HFFc6 (cell line): Measurements from ENCODE around the gene CCNY. TPM values are rescaled to one million over a fixed set of nuclear protein-coding genes. Genes with fewer than 3 reads are reported as not detected.

Experiments
- DNase-seq: peaks from one replicate; pipeline ENCODE4 v3.0.0-alpha.2; 2018
- H3K27ac Mint-ChIP-seq: 2 replicates; pipeline ENCODE4 v1.8.0; 2020; ENCODE audit warnings: mild to moderate bottlenecking, mixed read lengths
- H3K27me3 Mint-ChIP-seq: 2 replicates; pipeline ENCODE4 v1.8.0; 2021; ENCODE audit warnings: mild to moderate bottlenecking, moderate library complexity, mixed read lengths; ENCODE audit not compliant: insufficient read depth
- H3K36me3 Mint-ChIP-seq: 2 replicates; pipeline ENCODE4 v1.8.0; 2021; ENCODE audit warnings: low read depth, mixed read lengths
- H3K4me1 Mint-ChIP-seq: 2 replicates; pipeline ENCODE4 v1.8.0; 2020; ENCODE audit warnings: low read depth, mixed read lengths
- H3K4me3 Mint-ChIP-seq: 2 replicates; pipeline ENCODE4 v1.8.0; 2020; ENCODE audit warnings: mild to moderate bottlenecking, moderate library complexity, mixed read lengths
- H3K9me3 Mint-ChIP-seq: 2 replicates; pipeline ENCODE4 v1.8.0; 2020; ENCODE audit warnings: mild to moderate bottlenecking, mixed read lengths
- total RNA-seq, 6 experiments: library from RNA; stranded (reverse); fragmentation: NEBNext Ultra II Directional; extraction: Animal tissue kit (Norgen Biotek cat#: 25700); gene quantifications; 2 replicates in 1 of 6; 3 replicates in 5 of 6; pipeline ENCODE4 v1.2.3, GENCODE V29; 2021
- TF ChIP-seq, protein P1 (sequence below): fragments of 200-600 bp; sonication (generic); IDR thresholded peaks from 2 replicates; pipeline ENCODE4 v1.5.0; 2021; ENCODE audit warnings: antibody characterized with exemption, mild to moderate bottlenecking

The CCNY gene
- total RNA-seq, 6 experiments from 2014 or later, result 60.0 to 76.6 (median 69.9) TPM

DNA sequence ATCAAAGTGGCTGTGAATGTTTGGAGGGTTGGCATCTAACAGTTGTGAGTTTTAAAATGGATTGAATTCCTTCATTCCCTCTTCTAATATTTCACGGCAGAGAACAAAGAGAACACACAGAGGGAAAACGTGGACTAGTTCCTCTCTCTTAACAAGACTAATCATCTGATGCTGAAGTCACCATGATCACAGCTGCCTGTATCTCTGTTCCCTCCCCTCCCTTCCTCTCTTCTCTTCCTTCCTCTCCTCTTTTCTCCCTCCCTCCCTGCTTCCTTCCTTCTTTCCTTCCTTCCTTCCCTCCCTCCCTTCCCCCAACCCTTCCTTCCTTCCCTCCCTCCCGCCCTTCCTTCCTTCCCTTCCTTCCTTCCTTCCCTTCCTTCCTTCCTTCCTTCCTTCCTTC is 258.8 kb downstream of the CCNY start:
- Mint-ChIP-seq H3K36me3 (no peaks in the 10 kb centered on the region; the same call in 1 of the 2 replicates), H3K27me3 (peaks cover 44% of the 10 kb centered on the region), H3K27ac (no peak overlapping the region), H3K9me3 (no peaks in the 10 kb centered on the region), H3K4me3 (no peak overlapping the region), H3K4me1 (no peaks in the 10 kb centered on the region)
- no peak for DNase-seq
- TF ChIP-seq, protein P1, sequence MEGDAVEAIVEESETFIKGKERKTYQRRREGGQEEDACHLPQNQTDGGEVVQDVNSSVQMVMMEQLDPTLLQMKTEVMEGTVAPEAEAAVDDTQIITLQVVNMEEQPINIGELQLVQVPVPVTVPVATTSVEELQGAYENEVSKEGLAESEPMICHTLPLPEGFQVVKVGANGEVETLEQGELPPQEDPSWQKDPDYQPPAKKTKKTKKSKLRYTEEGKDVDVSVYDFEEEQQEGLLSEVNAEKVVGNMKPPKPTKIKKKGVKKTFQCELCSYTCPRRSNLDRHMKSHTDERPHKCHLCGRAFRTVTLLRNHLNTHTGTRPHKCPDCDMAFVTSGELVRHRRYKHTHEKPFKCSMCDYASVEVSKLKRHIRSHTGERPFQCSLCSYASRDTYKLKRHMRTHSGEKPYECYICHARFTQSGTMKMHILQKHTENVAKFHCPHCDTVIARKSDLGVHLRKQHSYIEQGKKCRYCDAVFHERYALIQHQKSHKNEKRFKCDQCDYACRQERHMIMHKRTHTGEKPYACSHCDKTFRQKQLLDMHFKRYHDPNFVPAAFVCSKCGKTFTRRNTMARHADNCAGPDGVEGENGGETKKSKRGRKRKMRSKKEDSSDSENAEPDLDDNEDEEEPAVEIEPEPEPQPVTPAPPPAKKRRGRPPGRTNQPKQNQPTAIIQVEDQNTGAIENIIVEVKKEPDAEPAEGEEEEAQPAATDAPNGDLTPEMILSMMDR, result no peak

DNA sequence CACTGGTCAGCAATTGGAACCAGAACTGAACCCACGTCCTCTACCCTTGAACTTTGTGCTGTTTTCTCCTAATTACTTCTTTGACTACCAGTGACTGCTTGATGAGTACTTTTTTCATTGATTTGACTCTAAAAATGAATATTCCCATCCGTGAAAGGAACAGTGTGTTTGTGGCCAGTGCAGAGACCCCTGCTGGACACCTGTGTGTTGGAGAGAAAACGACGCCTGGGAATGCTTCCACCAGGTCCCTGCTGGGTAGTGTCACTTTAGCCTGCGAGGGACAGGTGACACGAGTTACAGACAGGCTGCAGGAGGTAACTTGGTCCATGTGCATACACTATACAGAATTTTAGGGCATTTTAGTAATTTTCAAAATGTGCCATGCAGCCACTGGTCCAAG is 262.1 kb downstream of the CCNY start:
- no peak overlapping the region for H3K4me3 Mint-ChIP-seq
- DNase-seq, result no peak
- TF ChIP-seq, protein P1, result peak; percentile 67
- H3K36me3 Mint-ChIP-seq, result no peaks in the 10 kb centered on the region
- peaks cover 53% of the 10 kb centered on the region for H3K27me3 Mint-ChIP-seq
- H3K9me3 Mint-ChIP-seq, result no peaks in the 10 kb centered on the region
- no peaks in the 10 kb centered on the region for H3K4me1 Mint-ChIP-seq
- no peak overlapping the region for H3K27ac Mint-ChIP-seq

DNA sequence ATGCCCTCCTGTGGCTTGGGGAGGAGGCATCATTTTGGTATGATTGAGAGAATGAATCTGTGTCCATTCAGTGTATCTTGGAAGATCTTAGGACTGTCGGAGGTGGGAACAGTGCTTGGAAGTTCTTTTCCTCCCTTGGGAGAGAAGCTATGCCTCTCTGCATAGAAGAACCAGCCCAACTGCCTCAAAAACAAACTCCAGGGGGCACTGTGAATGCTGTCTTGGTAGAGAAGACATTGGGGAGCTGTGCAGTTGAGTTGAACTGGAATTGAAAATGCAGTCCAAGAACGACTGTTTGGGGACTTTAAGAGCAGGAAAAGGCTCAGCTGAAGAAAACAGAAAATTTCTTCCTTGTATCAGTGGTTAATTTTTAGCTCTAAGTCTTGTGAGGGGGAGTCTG is 263.9 kb downstream of the CCNY start:
- no peak overlapping the region for H3K27ac Mint-ChIP-seq
- TF ChIP-seq, protein P1, result peak; percentile 44; the same call in 1 of the 2 replicates
- H3K4me1 Mint-ChIP-seq, result no peaks in the 10 kb centered on the region
- no peak for DNase-seq
- no peaks in the 10 kb centered on the region for H3K36me3 Mint-ChIP-seq
- H3K27me3 Mint-ChIP-seq, result peaks cover 58% of the 10 kb centered on the region
- no peak overlapping the region for H3K4me3 Mint-ChIP-seq
- no peaks in the 10 kb centered on the region for H3K9me3 Mint-ChIP-seq

DNA sequence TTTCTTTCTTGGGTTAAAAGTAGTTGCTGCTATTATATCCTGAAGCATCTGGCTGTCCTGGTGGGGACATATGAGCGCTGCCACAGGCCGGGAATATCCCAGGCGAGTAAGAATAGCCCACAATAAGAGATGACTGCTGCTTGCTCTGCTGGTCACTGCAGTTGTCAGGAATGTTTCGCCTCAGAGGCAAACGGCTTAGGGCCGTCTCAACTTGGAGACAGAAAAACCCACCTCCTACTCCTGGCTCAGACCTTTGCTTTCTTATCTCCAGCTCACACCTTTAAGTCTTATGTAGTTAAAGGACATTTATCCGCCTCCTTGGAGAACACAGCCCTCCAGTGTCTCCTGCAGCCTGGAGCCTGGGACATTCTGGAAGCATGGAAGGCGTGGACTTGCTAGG is 268.9 kb downstream of the CCNY start, which contains the start of gene GJD4:
GJD4 (plus strand) TSS at position 151 of the 400 bp plus-strand sequence; CDS start at position 378, 227 bp downstream.
- no peak within 1 kb of the TSS for H3K4me3 Mint-ChIP-seq
- H3K27ac Mint-ChIP-seq, result no peak within 1 kb of the TSS
- H3K9me3 Mint-ChIP-seq, result no peaks in the 10 kb centered on the region; the same call in 1 of the 2 replicates
- peaks cover 53% of the 10 kb centered on the region for H3K27me3 Mint-ChIP-seq
- DNase-seq, result no peak
- no peaks in the 10 kb centered on the region; the same call in 1 of the 2 replicates for H3K36me3 Mint-ChIP-seq
- TF ChIP-seq, protein P1, result no peak
- peaks cover 5% of the 10 kb centered on the region; the same call in 1 of the 2 replicates for H3K4me1 Mint-ChIP-seq

DNA sequence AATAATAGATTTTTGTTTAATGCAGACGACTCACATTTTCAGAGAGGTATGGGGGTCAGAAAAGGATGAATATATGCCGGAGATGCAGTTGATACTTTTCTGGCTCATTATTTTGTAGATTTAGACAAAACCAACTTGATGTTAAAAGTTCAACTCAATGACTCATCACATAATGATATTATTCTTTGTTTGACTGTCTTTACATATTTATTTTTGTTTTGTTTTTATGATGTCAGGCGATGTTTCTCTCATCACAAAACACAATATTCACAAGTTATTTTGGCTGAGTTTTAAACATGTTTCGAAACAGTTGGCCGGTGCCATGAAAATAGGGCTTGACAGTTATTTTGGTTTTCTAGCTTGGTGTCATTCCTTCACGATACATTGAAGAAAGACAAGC is 270.1 kb downstream of the CCNY start:
- Mint-ChIP-seq H3K27me3 (peaks cover 49% of the 10 kb centered on the region), H3K27ac (no peak overlapping the region)
- no peak for DNase-seq

More for the DNA sequence above, 270.1 kb downstream of the CCNY start:
- Mint-ChIP-seq H3K36me3 (no peaks in the 10 kb centered on the region; the same call in 1 of the 2 replicates), H3K4me3 (no peak overlapping the region), H3K4me1 (peaks cover 5% of the 10 kb centered on the region; the same call in 1 of the 2 replicates), H3K9me3 (no peaks in the 10 kb centered on the region; the same call in 1 of the 2 replicates)
- TF ChIP-seq, protein P1, result no peak
